ENCODE data around the gene ABCG1.

GRCh38 chr21:42316891-42317290 lies 98.0 kb downstream of the ABCG1 start:
- TF ChIP-seq, protein P1, sequence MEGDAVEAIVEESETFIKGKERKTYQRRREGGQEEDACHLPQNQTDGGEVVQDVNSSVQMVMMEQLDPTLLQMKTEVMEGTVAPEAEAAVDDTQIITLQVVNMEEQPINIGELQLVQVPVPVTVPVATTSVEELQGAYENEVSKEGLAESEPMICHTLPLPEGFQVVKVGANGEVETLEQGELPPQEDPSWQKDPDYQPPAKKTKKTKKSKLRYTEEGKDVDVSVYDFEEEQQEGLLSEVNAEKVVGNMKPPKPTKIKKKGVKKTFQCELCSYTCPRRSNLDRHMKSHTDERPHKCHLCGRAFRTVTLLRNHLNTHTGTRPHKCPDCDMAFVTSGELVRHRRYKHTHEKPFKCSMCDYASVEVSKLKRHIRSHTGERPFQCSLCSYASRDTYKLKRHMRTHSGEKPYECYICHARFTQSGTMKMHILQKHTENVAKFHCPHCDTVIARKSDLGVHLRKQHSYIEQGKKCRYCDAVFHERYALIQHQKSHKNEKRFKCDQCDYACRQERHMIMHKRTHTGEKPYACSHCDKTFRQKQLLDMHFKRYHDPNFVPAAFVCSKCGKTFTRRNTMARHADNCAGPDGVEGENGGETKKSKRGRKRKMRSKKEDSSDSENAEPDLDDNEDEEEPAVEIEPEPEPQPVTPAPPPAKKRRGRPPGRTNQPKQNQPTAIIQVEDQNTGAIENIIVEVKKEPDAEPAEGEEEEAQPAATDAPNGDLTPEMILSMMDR (IDR thresholded peaks at IDR 0.05) = no peak
- TF ChIP-seq POLR2AphosphoS5 (IDR thresholded peaks at IDR 0.05) = peak in 1 of 4 donors; percentile 23
